ENCODE results near the gene DDX39B.
A peak's percentile ranks its signal among the peaks of the same experiment; 100 is the strongest.
"Not testable (repeated sequence)": the region's sequence is repeated elsewhere in the genome, so short reads cannot be mapped to it uniquely, and the experiment has no call there.

Gene DDX39B

GRCh38 chr6:31498748-31499147, 43.1 kb downstream of the DDX39B start:
- peak overlapping the region; percentile 51 for H3K4me3 ChIP-seq (ENCODE audit: low read depth, low read length)
- TF ChIP-seq CTCF (IDR thresholded peaks at IDR 0.05; ENCODE audit: low read depth, low read length, missing control alignments), result no peak
- in situ Hi-C loops (cut with HindIII; ENCODE audit: low sequenced_read_pairs), result no loop called here
- DNase-seq (ENCODE audit: low read depth), result no peak

DNA sequence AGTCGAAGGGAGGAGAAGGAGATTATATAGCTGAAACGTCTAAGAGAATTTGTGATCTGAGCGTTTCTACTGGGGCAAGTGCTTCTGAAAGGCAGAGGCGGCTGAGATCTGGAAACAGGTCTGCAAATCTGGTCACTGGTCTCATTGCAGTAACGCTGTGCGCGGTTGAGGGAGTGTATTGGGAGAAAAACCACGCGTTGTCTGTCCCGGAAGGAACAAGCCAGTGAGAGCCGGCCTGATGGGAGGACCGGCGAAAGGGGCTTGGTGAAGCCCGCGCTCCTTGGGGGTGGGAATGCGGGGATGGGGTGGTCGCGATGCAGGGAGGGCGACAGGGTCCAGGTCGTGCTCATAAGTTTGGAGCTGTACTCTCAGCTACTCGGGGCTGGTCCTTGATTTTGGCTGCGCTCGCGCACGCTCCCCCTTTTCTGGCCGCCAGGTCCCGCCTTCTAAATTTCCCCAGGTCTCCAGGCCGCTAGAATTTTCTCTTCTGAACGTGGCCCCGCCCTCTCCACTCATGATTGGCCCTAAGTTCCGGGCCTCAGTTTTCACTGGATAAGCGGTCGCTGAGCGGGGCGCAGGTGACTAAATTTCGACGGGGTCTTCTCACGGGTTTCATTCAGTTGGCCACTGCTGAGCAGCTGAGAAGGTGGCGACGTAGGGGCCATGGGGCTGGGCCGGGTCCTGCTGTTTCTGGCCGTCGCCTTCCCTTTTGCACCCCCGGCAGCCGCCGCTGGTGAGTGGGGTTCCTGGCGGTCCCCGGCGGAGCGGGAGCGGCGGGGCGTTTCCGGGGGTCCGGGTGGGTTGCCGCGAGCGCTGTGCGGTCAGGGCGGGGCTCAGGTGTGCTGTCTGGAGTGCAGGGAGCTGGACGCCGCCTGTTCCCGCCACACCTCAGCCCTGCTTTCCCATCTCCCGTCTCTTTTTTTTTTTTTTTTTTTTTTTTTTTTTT, 44.0 kb downstream of the DDX39B start, which contains the start of gene MICB:
Gene MICB (plus strand): TSS at position 615 of the 946 bp plus-strand sequence. CDS start 49 bp downstream, at position 664.
- in situ Hi-C loops (cut with HindIII; ENCODE audit: low sequenced_read_pairs), result no loop called here
- no peak for TF ChIP-seq CTCF (IDR thresholded peaks at IDR 0.05; ENCODE audit: low read depth, low read length, missing control alignments)
- peak; percentile 24 for DNase-seq (ENCODE audit: low read depth)
- peak within 1 kb of the TSS; percentile 51 for H3K4me3 ChIP-seq (ENCODE audit: low read depth, low read length)

GRCh38 chr6:31496826-31497225, 45.0 kb downstream of the DDX39B start:
- DNase-seq (ENCODE audit: low read depth); in situ Hi-C loops (cut with HindIII; ENCODE audit: low sequenced_read_pairs); H3K4me3 ChIP-seq (ENCODE audit: low read depth, low read length): not testable (repeated sequence)

DNA sequence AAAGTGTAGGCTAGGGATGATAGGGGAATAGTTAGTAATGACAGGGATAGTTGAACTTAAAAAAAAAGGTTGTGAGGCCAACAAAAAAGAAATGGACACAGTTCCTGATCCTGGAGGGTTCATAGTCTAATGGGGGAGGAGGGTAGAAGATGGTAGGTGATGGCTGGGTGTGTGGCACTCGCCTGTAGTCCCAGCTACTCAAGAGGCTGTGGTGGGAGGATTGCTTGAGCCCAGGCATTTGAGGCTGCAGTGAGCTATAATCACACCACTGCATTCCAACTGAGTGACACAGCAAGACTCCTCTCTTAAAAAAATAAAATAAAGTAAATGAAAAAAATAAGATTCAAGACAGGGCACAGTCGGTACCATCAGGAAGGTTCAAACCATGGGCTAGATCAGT, 46.2 kb downstream of the DDX39B start:
- no peak for TF ChIP-seq CTCF (IDR thresholded peaks at IDR 0.05; ENCODE audit: low read depth, low read length, missing control alignments)
- H3K4me3 ChIP-seq (ENCODE audit: low read depth, low read length), result no peak overlapping the region

DNA sequence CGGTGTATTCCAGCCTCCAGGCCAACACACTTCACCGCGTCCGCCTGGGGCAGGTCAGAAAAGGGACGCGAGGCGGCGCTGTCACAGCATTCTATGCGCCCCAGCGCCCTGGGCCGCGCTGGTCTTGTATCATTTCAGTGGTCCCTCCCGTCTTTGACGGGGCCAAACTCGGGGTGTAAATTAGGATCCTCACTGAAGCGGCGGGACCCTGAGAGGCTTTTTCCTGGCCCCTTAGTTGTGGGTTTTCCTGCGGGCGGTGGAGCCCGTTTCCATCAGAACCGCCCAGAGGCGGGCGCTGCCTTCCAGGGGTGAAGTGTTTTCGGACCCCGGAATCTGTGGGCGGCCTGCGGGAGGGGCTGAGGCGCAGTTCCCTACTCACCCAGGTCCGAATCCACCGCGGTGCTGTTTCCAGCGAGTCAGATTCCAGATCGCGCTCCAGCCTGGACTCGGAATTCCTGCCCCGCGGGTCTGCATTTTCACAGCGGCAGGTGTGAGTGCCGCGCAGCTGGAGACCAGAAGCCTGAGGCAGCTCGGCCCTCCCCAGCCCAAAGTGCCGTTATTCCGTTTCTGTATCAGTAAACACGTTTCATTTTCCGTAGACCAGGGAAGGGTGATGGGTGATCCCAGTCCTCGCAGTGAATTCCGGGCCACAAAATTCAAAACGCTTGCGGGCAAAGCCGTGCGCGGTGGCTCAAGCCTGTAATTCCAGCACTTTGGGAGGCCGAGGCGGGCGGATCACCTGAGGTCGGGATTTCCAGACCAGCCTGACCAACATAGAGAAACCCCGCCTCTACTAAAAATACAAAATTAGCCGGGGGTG, 47.7 kb downstream of the DDX39B start:
- in situ Hi-C loops (cut with HindIII; ENCODE audit: low sequenced_read_pairs), result no loop called here
- TF ChIP-seq CTCF (IDR thresholded peaks at IDR 0.05; ENCODE audit: low read depth, low read length, missing control alignments), result peak; percentile 83
- DNase-seq (ENCODE audit: low read depth), result no peak
- H3K4me3 ChIP-seq (ENCODE audit: low read depth, low read length), result peak overlapping the region; percentile 53

More for the DNA sequence above, 46.2 kb downstream of the DDX39B start:
- in situ Hi-C loops (cut with HindIII; ENCODE audit: low sequenced_read_pairs), result no loop called here
- no peak for DNase-seq (ENCODE audit: low read depth)

DNA sequence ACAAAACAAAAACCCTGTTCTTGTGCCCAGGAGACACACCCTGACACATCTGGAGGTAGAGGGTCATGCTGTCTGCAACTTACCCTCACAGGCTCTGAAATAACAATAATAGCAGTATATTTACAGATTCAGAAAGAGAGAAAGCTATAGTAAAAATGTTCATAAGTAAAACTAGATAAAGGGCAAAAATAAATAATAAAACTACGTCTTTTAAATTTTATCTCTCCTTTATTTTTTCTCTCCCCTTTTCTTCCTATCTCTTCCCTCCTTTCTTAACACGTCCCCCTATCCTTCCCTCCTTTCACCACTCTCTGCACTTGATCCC, 48.3 kb downstream of the DDX39B start:
- DNase-seq (ENCODE audit: low read depth); in situ Hi-C loops (cut with HindIII; ENCODE audit: low sequenced_read_pairs): not testable (repeated sequence)
- H3K4me3 ChIP-seq (ENCODE audit: low read depth, low read length), result peak overlapping the region; percentile 53

- no peak for TF ChIP-seq CTCF (IDR thresholded peaks at IDR 0.05; ENCODE audit: low read depth, low read length, missing control alignments)
- DNase-seq (ENCODE audit: low read depth), result no peak
- in situ Hi-C loops (cut with HindIII; ENCODE audit: low sequenced_read_pairs), result no loop called here
- H3K4me3 ChIP-seq (ENCODE audit: low read depth, low read length), result no peak overlapping the region
Measured at GRCh38 chr6:31490115-31490873, 51.5 kb downstream of the DDX39B start.
